ENCODE results near the gene KREMEN2.

KREMEN2 gene

DNA sequence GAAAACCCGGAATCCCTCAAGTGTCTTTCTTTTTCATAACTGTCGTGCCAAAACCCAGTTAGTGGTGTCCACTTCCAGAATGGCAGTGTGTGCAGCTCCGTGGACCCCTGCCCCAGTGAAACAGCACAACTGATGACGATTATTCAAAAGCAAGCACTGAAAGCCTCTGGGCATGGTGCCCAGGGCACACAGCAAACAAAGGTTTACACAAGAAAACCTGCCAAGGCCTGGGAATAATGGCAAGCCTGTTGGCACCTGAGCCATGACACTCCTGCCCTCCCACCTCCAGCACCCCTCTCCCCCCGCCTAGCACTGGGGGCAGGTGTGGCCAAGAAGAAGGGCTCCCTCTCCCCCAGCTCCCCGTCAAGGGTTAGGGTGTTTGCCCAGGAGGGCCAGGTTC lies 13.4 kb downstream of the KREMEN2 start:
- no peak for DNase-seq (ENCODE audit: low read depth)

DNA sequence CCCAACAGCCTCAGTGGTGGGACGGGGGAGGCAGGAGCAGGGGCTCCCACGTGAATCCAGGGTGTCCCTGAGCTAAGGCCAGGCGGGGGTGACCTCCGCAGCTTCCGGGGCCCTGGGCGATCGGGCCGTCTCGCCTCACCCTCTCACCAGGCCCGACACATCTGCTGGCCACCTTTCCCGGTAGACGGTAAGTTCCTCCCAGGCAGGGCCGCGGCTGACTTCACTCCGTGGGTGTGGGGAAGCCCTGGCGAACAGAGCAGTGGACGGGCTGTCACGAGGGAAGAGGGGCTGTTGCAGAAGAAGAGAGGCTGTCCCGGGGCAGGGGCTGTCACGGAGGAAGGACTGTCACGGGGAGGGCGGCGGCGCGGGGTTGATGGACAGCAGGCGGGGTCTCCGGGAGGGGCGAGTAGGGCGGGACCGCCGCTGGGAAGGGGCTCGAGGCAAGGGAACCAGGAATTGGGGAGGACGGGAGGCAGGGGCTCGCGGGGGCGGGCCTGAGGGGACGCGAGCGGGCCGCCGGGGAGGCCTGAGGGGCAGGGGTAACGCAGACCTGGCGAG lies 15.7 kb downstream of the KREMEN2 start:
- DNase-seq (ENCODE audit: low read depth): no peak

DNA sequence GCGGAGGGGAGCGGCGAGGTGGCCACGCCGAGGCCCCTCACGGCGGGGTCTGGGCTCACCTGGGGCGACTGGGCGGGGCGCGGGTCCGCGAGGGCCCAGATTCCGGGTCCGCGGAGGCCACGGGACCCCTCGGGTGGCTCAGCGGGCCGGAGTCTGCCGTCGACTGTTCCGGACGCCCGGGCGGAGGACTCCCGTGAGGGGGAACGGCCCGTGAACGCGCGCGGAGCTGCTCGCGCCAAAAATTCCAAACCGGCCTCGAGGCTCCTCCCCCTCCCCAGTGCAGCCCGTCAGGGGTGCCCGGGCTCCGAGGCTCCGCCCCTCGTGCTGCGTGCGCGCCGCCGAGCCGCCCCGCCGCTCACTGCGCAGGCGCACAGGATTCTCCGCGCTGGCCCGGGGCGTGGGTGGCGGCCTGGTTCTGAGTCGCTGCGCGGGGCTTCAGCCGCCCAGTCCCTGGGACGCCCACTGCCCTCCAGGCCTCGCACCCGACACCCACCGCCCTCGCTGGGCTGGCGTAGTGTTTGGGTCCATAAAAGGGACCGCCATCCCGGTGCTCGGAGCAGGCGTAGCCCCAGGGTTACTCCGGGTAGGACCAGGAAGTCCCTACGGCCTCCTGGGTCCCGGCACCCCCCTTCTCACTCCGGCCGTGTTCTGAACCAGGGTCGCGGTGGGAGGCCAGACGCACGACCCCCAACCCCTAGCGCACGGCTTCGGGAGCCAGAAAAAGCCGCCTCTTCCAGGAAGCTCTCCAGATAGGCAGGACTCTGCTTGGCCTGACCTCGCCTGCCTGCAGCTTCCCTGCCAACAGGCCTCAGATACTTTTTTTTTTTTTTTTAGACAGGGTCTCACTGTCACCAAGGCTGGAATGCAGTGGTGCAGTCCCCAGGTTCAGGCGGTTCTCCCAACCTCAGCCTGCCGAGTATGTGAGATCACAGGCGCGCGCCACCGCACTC lies 16.4 kb downstream of the KREMEN2 start, which contains the start of gene PKMYT1:
PKMYT1 (minus strand) TSS at position 220 of the 950 bp plus-strand sequence. CDS start 789 bp downstream, outside the sequence.
- DNase-seq (ENCODE audit: low read depth): peak; percentile 95

GRCh38 chr16:2981177-2981898 lies 17.3 kb downstream of the KREMEN2 start:
- no peak for DNase-seq (ENCODE audit: low read depth)

DNA sequence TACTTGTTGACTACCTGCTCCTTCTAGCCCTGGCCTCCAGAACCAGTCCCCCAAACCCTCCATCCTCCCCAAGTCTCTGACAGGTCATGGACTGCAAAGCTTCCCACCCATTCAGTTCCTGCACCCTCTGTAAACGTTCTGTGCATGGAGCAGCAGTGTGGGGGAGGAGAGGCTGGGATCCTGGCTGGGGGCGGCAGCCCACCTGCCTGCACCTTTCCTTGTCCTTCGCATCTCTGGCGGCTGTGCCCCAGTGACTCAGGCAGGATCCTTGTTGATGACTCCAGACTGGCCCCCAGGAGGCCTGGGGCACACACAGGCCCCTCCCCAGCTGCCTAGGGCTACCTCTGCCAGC lies 17.8 kb downstream of the KREMEN2 start:
- no peak for DNase-seq (ENCODE audit: low read depth)

GRCh38 chr16:2982402-2982801 lies 18.3 kb downstream of the KREMEN2 start:
- no peak for DNase-seq (ENCODE audit: low read depth)

DNA sequence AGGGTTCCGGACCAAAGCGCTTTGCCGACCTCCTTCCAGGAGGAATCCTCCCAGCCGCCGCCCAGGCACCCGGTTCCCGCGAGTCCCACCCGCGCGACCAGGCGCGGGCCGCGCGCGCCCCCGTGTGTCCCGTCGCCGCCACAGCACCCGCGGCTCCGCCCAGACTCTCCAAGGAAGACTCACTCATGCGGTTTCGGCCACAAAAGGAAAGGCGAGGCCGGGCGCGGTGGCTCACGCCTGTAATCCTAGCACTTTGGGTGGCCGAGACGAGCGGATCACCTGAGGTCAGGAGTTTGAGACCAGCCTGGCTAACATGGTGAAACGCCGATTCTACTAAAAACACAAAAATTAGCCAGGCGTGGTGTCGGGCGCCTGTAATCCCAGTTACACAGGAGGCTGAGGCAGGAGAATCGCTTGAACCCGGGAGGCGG lies 19.6 kb downstream of the KREMEN2 start:
- peak; percentile 65 for DNase-seq (ENCODE audit: low read depth)

DNA sequence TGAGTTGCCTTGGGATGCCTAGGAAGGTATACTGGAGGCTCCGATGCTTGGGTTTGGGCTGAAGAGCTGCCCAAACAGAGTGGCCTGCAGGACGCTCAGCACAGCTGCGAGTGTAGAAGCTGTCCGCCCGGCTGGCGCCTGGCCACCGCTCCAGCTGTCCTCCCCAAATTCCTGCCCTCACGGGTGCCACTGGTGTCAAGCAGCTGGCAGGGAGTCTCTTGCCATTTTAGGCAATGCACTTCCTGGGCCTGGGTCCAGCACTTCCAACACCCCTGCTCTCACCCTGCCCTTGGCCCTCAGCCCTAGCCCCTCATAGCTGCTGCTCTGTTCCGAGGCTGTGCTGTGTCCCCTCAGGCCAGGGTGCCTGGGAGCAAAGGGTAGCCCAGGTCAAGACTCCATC lies 21.4 kb downstream of the KREMEN2 start:
- DNase-seq (ENCODE audit: low read depth): no peak

DNA sequence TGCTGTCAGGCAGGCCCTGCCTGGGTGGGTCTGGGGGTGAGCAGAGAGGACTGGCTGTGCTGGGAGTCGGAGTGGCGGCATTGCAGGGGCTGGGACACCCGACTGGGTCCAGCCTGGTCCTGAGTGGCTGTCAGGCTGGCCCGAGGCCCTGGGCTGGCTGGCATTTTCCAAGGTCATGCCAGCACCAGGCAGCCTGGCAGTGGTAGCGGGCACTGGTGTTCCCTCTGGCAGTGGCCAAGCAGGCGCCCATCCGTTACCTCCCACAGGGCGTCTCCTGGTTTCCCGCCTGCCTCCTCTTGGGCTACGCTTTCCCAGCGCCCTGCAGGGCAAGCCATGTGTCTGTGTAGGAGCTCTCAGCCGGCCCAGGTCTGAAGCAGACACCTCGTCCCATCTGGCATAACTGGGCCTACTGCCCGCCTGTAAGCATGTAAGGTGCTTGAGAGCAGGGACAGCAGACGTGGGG lies 21.8 kb downstream of the KREMEN2 start:
- no peak for DNase-seq (ENCODE audit: low read depth)

- no peak for DNase-seq (ENCODE audit: low read depth)
Measured at GRCh38 chr16:2986623-2987188, 22.6 kb downstream of the KREMEN2 start.

- DNase-seq (ENCODE audit: low read depth): no peak
Measured at GRCh38 chr16:2987286-2987685, 23.2 kb downstream of the KREMEN2 start.

GRCh38 chr16:2987833-2988232 lies 23.8 kb downstream of the KREMEN2 start:
- no peak for DNase-seq (ENCODE audit: low read depth)

GRCh38 chr16:2988590-2989099 lies 24.6 kb downstream of the KREMEN2 start:
- no peak for DNase-seq (ENCODE audit: low read depth)

DNA sequence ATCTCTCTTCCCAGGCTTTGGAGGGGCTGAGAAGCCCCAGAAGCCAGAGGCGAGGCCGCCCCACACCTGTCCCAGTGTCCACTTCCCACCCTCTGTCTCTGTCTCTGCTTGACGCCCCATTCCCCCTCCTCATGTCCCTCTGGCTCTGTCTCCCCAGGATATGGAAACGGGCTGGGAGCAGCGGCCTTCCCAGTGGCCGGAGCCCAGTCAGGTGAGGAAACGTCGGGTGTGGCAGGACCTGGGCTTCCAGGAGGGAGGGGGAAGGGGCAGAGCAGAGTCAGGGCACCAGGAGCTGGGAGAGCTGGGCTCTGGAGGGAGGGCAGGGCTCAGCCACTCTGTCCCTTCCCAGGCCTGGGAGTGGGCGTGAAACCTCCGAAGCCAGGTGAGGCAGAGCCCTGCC lies 26.8 kb downstream of the KREMEN2 start:
- no peak for DNase-seq (ENCODE audit: low read depth)

- no peak for DNase-seq (ENCODE audit: low read depth)
Measured at GRCh38 chr16:2991566-2992261, 27.6 kb downstream of the KREMEN2 start.

DNA sequence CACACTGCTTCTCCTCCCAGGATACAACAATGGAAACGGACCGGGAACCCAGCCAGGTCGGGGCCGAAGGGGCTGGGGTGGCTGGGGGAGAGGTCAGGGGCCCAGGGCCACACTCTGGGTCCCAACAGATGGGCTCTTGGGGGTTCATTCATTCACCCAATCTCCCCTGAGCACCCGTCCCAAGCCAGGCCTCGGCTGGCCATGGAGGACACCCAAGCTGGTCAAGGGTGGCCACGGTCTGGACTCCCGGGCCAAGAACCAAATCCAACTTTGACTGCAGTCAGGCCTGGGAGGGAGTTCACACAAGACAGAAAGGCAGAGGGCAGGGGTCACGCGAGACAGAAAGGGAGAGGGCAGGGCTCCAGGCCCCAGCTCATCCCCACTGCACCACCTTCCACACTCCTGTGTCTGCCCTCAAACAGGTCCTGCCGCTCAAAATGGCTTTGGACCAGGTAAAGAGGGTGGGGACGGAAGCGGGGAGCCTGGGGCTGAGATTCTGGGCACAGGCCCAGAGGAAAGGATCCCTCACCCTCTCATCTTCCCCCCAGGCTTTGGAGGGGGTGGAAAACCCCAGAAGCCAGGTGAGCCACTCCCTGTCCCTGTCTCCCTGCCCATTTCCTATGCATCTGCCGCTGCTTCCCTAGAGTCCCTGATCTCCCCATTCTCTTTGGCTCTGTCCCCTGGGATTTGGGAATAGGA lies 28.5 kb downstream of the KREMEN2 start:
- DNase-seq (ENCODE audit: low read depth): no peak

- no peak for DNase-seq (ENCODE audit: low read depth)
Measured at GRCh38 chr16:2996298-2996697, 32.2 kb downstream of the KREMEN2 start.

- no peak for DNase-seq (ENCODE audit: low read depth)
Measured at GRCh38 chr16:2999929-3000328, 35.9 kb downstream of the KREMEN2 start.

DNA sequence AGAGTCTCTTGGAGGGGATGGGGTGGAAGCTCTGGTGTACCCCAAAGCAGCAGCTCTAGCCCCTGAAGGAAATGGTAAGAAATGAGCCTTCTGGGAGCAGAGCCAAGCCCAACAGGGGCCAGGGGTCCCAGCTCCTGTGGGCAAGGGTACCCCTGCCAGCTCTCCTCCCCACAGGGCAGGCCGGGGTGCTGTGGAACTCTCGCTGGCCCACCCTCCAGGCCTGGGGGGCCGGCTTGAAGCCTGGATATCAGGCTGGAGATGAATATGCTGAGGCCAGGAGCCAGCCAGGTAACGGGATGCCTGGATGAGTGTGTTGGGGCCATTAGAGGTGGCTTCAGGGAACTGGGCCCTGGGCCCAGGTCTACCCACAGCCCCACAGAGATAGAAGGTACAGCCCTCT lies 36.5 kb downstream of the KREMEN2 start:
- DNase-seq (ENCODE audit: low read depth): no peak

DNA sequence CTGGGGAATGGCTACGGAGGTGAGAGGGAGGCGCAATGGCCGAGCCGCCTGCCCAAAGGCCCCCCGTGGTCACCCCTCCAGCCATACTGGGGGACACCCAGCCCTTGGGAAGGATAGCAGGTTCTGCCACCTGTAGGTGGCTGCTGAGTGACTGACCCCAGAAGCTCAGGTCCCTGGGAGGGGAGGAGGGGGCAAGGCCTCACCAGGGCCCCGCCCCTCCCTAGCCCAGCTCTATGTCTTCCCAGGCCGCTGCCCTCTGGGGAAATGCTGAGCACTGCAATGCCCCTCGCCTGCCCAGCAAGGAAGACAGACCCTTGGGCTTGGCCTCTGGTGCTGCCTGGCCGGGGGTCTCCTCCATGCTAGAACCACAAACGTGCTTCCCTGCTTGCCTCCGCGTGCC lies 37.2 kb downstream of the KREMEN2 start:
- DNase-seq (ENCODE audit: low read depth): no peak
